CD14-positive monocyte (primary cell): ENCODE measurements around the gene DPH1. TPM values are rescaled to one million over a fixed set of nuclear protein-coding genes. Genes with fewer than 3 reads are reported as not detected.

ENCODE experiments used
- DNase-seq, 3 donors: peaks; one replicate each; pipeline ENCODE4 v3.0.0-alpha.2; 2011 to 2022
- H2AFZ ChIP-seq: 2 replicates; pipeline ENCODE4 v1.6.0; 2012; ENCODE audit warnings: mild to moderate bottlenecking, low read depth, low read length, inconsistent platforms; ENCODE audit not compliant: insufficient read depth, poor library complexity, severe bottlenecking
- H3K27ac ChIP-seq, 2 donors: 1 replicate in 1 of 2; 2 replicates in 1 of 2; pipeline ENCODE4 v1.5.1; 2012 to 2013; ENCODE audit warnings: low read length in 2 of 2, control low read depth in 1 of 2, inconsistent platforms in 1 of 2, low read depth in 1 of 2, mild to moderate bottlenecking in 1 of 2
- H3K27me3 ChIP-seq, 2 donors: one replicate each; pipeline versions ENCODE4 v1.6.0 to v1.6.1; 2011 to 2013; ENCODE audit warnings: low read length in 2 of 2; ENCODE audit not compliant: control insufficient read depth in 2 of 2, insufficient read depth in 2 of 2
- H3K36me3 ChIP-seq, 2 donors: replicated peaks in 1 of 2; 1 replicate in 1 of 2; 2 replicates in 1 of 2; pipeline versions ENCODE4 v1.5.1 to v1.6.1; 2012 to 2013; ENCODE audit warnings: low read length in 2 of 2, control low read depth in 1 of 2, inconsistent platforms in 1 of 2, mild to moderate bottlenecking in 1 of 2; ENCODE audit not compliant: insufficient read depth in 2 of 2, control insufficient read depth in 1 of 2
- H3K4me1 ChIP-seq, 2 donors: 1 replicate in 1 of 2; 2 replicates in 1 of 2; pipeline versions ENCODE4 v1.5.1 to v1.6.1; 2012 to 2013; ENCODE audit warnings: low read length in 2 of 2, control low read depth in 1 of 2, inconsistent platforms in 1 of 2, mild to moderate bottlenecking in 1 of 2, moderate library complexity in 1 of 2; ENCODE audit not compliant: insufficient read depth in 2 of 2, control insufficient read depth in 1 of 2
- H3K4me2 ChIP-seq: replicated peaks from 2 replicates; pipeline ENCODE3; 2012; ENCODE audit warnings: low read length, moderate library complexity, mild to moderate bottlenecking; ENCODE audit not compliant: poor library complexity, severe bottlenecking; ENCODE audit errors: extremely low read depth
- H3K4me3 ChIP-seq, 3 experiments: fragments of 200-600 bp in 1 of 3; sonication (generic) in 1 of 3; replicated peaks in 1 of 3; 1 replicate in 2 of 3; 2 replicates in 1 of 3; pipeline ENCODE4 v1.5.1; 2011 to 2013; ENCODE audit warnings: low read length in 3 of 3, mild to moderate bottlenecking in 3 of 3, control low read depth in 2 of 3, low read depth in 2 of 3, inconsistent platforms in 1 of 3, moderate library complexity in 1 of 3
- H3K79me2 ChIP-seq: 2 replicates; pipeline ENCODE4 v1.6.0; 2012; ENCODE audit warnings: mild to moderate bottlenecking, control low read depth, inconsistent platforms, low read length, moderate library complexity; ENCODE audit not compliant: insufficient read depth
- H3K9ac ChIP-seq: 2 replicates; pipeline ENCODE4 v1.6.0; 2017; ENCODE audit warnings: low read length, mild to moderate bottlenecking; ENCODE audit not compliant: insufficient read depth, poor library complexity, severe bottlenecking
- H3K9me3 ChIP-seq, 2 donors: replicated peaks in 1 of 2; 1 replicate in 1 of 2; 2 replicates in 1 of 2; pipeline versions ENCODE4 v1.5.1 to v1.6.1; 2012 to 2013; ENCODE audit warnings: low read length in 2 of 2, control low read depth in 1 of 2; ENCODE audit not compliant: control insufficient read depth in 1 of 2, insufficient read depth in 1 of 2
- H4K20me1 ChIP-seq: 2 replicates; pipeline ENCODE4 v1.6.0; 2012; ENCODE audit warnings: mild to moderate bottlenecking, low read length, control low read depth, moderate library complexity; ENCODE audit not compliant: insufficient read depth
- H3K27ac Mint-ChIP-seq, 7 donors: one replicate each; pipeline ENCODE4 v1.8.0; 2020; ENCODE audit warnings: mild to moderate bottlenecking in 7 of 7, mixed read lengths in 7 of 7, moderate library complexity in 6 of 7, inconsistent platforms in 2 of 7
- H3K27me3 Mint-ChIP-seq, 3 donors: one replicate each; pipeline ENCODE4 v1.8.0; 2021 to 2022; ENCODE audit warnings: low read depth in 3 of 3, mild to moderate bottlenecking in 3 of 3, mixed read lengths in 3 of 3, moderate library complexity in 3 of 3, inconsistent platforms in 1 of 3
- H3K36me3 Mint-ChIP-seq, 2 donors: one replicate each; pipeline ENCODE4 v1.8.0; 2020; ENCODE audit warnings: mixed read lengths in 2 of 2, inconsistent platforms in 1 of 2, mild to moderate bottlenecking in 1 of 2
- H3K4me1 Mint-ChIP-seq: one replicate; pipeline ENCODE4 v1.8.0; 2020; ENCODE audit warnings: mild to moderate bottlenecking, mixed read lengths
- H3K4me3 Mint-ChIP-seq, 2 donors: one replicate each; pipeline ENCODE4 v1.8.0; 2020; ENCODE audit warnings: mild to moderate bottlenecking in 2 of 2, mixed read lengths in 2 of 2, moderate library complexity in 1 of 2
- H3K9me3 Mint-ChIP-seq, 7 donors: one replicate each; pipeline ENCODE4 v1.8.0; 2020 to 2022; ENCODE audit warnings: mixed read lengths in 7 of 7, mild to moderate bottlenecking in 6 of 7, moderate library complexity in 6 of 7, inconsistent platforms in 2 of 7
- CTCF ChIP-seq: fragments of 200-600 bp; IDR thresholded peaks from one replicate; pipeline ENCODE4 v1.8.0; 2022; ENCODE audit warnings: antibody characterized with exemption, mild to moderate bottlenecking
- WGBS: methylation state at CpG from one replicate; pipeline ENCODE4 v1.1.5; 2013; ENCODE audit warnings: missing lambda C conversion rate; ENCODE audit not compliant: insufficient coverage; 5-methylcytosine and 5-hydroxymethylcytosine counted together
- intact Hi-C, 2 donors: fragments of 100-400 bp; cut with micrococcal nuclease; formaldehyde crosslinking; loops; one replicate each; pipeline versions ENCODE4 v1.15.0 to v1.15.1; 2023
- polyA plus RNA-seq, 3 donors: library from polyadenylated mRNA; depleted of rRNA in 1 of 3; unstranded in 2 of 3; stranded (reverse) in 1 of 3; fragments of 300-500 nt in 2 of 3; fragments of >200 nt in 1 of 3; fragmentation: Illumina TruSeq in 2 of 3; gene quantifications; 1 replicate in 2 of 3; 2 replicates in 1 of 3; pipeline ENCODE4 v1.2.3, GENCODE V29; 2012 to 2021

The DPH1 gene
- polyA plus RNA-seq, 3 donors, result 7.5 to 29.4 (median 9.3) TPM

GRCh38 chr17:2044263-2044894 lies 14.4 kb downstream of the DPH1 start:
- WGBS, result 92% methylated on average over 3 of the region's 5 CpGs
- H3K4me1 Mint-ChIP-seq, result peaks cover 23% of the 10 kb centered on the region
- no peaks in the 10 kb centered on the region for H3K9me3 ChIP-seq
- no peak for TF ChIP-seq CTCF
- no peak overlapping the region for H3K4me3 ChIP-seq
- H3K36me3 Mint-ChIP-seq, result peaks cover 17 to 26% of the 10 kb centered on the region in 2 donors
- peaks cover 21 to 27% (median 25%) of the 10 kb centered on the region in 3 donors for H3K27me3 Mint-ChIP-seq
- peaks cover 4% of the 10 kb centered on the region for H4K20me1 ChIP-seq
- H3K9ac ChIP-seq, result no peak overlapping the region
- H3K4me1 ChIP-seq, result peaks cover 20 to 24% of the 10 kb centered on the region in 2 donors
- no peak overlapping the region for H3K4me3 Mint-ChIP-seq
- H3K36me3 ChIP-seq, result peaks cover 8 to 21% of the 10 kb centered on the region in 2 donors
- H3K27me3 ChIP-seq, result peaks cover 13 to 21% of the 10 kb centered on the region in 2 donors
- H3K79me2 ChIP-seq, result peaks cover 16% of the 10 kb centered on the region
- no peak overlapping the region for H3K4me2 ChIP-seq
- H3K9me3 Mint-ChIP-seq, result peaks cover 0 to 2% (median 0%) of the 10 kb centered on the region in 7 donors
- H3K27ac Mint-ChIP-seq, result no peak overlapping the region
- DNase-seq, result no peak
- intact Hi-C loops, result no loop called here
- H2AFZ ChIP-seq, result no peak overlapping the region
- H3K27ac ChIP-seq, result no peak overlapping the region

- H3K27ac ChIP-seq, result no peak overlapping the region
- H3K36me3 ChIP-seq, result peaks cover 8 to 21% of the 10 kb centered on the region in 2 donors
Measured at GRCh38 chr17:2047590-2047989, 17.6 kb downstream of the DPH1 start.

More at GRCh38 chr17:2047590-2047989, 17.6 kb downstream of the DPH1 start:
- Histone ChIP-seq H4K20me1 (peaks cover 4% of the 10 kb centered on the region), H3K79me2 (peaks cover 11% of the 10 kb centered on the region), H3K4me2 (no peak overlapping the region), H3K9ac (no peak overlapping the region), H3K4me3 (no peak overlapping the region), H3K4me1 (peaks cover 16 to 32% of the 10 kb centered on the region in 2 donors), H3K9me3 (no peaks in the 10 kb centered on the region), H3K27me3 (peaks cover 21 to 37% of the 10 kb centered on the region in 2 donors), H2AFZ (no peak overlapping the region)
- Mint-ChIP-seq H3K4me3 (no peak overlapping the region), H3K27me3 (peaks cover 31 to 46% (median 38%) of the 10 kb centered on the region in 3 donors), H3K36me3 (peaks cover 15 to 18% of the 10 kb centered on the region in 2 donors), H3K9me3 (peaks cover 0 to 9% (median 3%) of the 10 kb centered on the region in 7 donors), H3K27ac (no peak overlapping the region), H3K4me1 (peaks cover 27% of the 10 kb centered on the region)
- DNase-seq, result no peak
- TF ChIP-seq CTCF, result no peak
- WGBS, result 94% methylated on average over 6 of the region's 6 CpGs
- intact Hi-C loops, result no loop called here
